Measurements from ENCODE around the gene ACSL5. TPM values are rescaled to one million over a fixed set of nuclear protein-coding genes. Genes with fewer than 3 reads are reported as not detected.

ACSL5 gene
- total and polyA plus RNA-seq, 2 donors (not counting 1 experiment from before 2014, with no cell fraction given), result 31.5 to 36.2 TPM

DNA sequence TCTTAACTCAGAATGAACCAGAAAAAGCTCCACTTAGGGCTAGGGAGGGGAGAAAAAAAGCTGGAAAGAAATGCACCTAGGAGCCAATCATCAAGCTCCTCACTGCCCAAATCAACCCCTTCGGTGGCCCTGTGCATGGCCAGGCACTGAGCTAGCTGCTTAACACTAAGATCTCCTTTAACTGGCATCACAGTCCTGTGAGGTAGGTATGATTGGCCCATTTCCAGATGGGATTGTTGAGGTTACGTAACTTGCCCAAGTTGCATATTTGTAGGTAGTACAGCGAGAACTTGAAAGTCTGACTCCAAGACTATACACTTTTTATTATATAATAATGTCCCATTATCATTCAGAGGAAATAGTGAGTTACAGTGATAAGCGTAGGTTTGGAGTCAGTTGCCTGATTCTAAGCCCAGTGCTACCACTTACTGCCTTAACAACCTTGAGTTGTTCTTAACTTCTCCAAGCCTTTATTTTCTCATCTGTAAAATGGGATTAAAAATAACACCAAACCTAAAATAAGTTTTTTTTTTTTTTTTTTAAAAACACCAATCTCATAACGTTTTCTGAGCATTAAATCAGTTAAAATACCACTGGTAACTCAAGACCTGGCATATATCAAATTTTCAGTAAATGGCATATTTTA, 37.2 kb upstream of the ACSL5 start:
- no peaks in the 10 kb centered on the region for H3K36me3 ChIP-seq (replicated peaks in 1 of 2; ENCODE audit: control extremely low read depth in 1 of 2, control insufficient read depth in 1 of 2, extremely low read depth in 1 of 2, insufficient read depth in 2 of 2, low read length in 1 of 2)
- no peaks in the 10 kb centered on the region for H3K9me3 ChIP-seq (ENCODE audit: control extremely low read depth in 1 of 3, control insufficient read depth in 2 of 3, insufficient read depth in 1 of 3, low read length in 2 of 3)
- H3K27me3 ChIP-seq (replicated peaks in 1 of 4; ENCODE audit: control extremely low read depth in 1 of 4, control insufficient read depth in 3 of 4, insufficient read depth in 4 of 4, low read length in 3 of 4), result no peaks in the 10 kb centered on the region
- no CpG with 5 or more reads among the region's 5 CpGs for WGBS (ENCODE audit: insufficient coverage)
- POLR2A ChIA-PET, result no interaction called here
- H3K9ac ChIP-seq (ENCODE audit: low read length), result no peak overlapping the region
- ATAC-seq (ENCODE audit: low read depth) (no peak), DNase-seq (no peak)
- no peaks in the 10 kb centered on the region for H3K79me2 ChIP-seq (ENCODE audit: control insufficient read depth, insufficient read depth, low read length)
- no peak overlapping the region for H3K4me2 ChIP-seq (replicated peaks; ENCODE audit: low read depth, low read length, poor library complexity, severe bottlenecking)
- no peaks in the 10 kb centered on the region for H3K4me1 ChIP-seq (ENCODE audit: control insufficient read depth in 2 of 2, insufficient read depth in 2 of 2, low read length in 2 of 2)
- Mint-ChIP-seq H3K27me3 (peaks cover 16% of the 10 kb centered on the region), H3K27ac (no peak overlapping the region), H3K9me3 (ENCODE audit: insufficient read depth) (no peaks in the 10 kb centered on the region), H3K4me1 (peaks cover 3% of the 10 kb centered on the region), H3K4me3 (no peak overlapping the region)
- CTCF ChIA-PET, result no interaction called here
- no peak overlapping the region for H3K4me3 ChIP-seq (ENCODE audit: control extremely low read depth in 1 of 5, extremely low read depth in 1 of 5, insufficient read depth in 1 of 5, low read depth in 2 of 5, low read length in 4 of 5)
- no peak overlapping the region for H2AFZ ChIP-seq (ENCODE audit: insufficient read depth, low read depth, low read length, poor library complexity, severe bottlenecking)
- intact Hi-C loops (cut with micrococcal nuclease), result no loop called here
- H3K27ac ChIP-seq (ENCODE audit: low read length in 2 of 2), result no peak overlapping the region
- no peaks in the 10 kb centered on the region for H4K20me1 ChIP-seq (ENCODE audit: control insufficient read depth, insufficient read depth, low read length, poor library complexity, severe bottlenecking)
- TF ChIP-seq CTCF (IDR thresholded peaks at IDR 0.05) (no peak), EZH2 (IDR thresholded peaks at IDR 0.05; ENCODE audit: borderline replicate concordance, insufficient read depth, low read depth, low read length, poor library complexity, severe bottlenecking) (no peak)

GRCh38 chr10:112338957-112339356, 35.0 kb upstream of the ACSL5 start:
- no peak overlapping the region for H3K4me3 ChIP-seq (ENCODE audit: control extremely low read depth in 1 of 5, extremely low read depth in 1 of 5, insufficient read depth in 1 of 5, low read depth in 2 of 5, low read length in 4 of 5)
- ATAC-seq (ENCODE audit: low read depth) (no peak), DNase-seq (no peak)
- H3K27me3 ChIP-seq (replicated peaks in 1 of 4; ENCODE audit: control extremely low read depth in 1 of 4, control insufficient read depth in 3 of 4, insufficient read depth in 4 of 4, low read length in 3 of 4), result no peaks in the 10 kb centered on the region
- H3K4me2 ChIP-seq (replicated peaks; ENCODE audit: low read depth, low read length, poor library complexity, severe bottlenecking), result no peak overlapping the region
- Mint-ChIP-seq H3K4me1 (peaks cover 3% of the 10 kb centered on the region), H3K4me3 (no peak overlapping the region), H3K9me3 (ENCODE audit: insufficient read depth) (no peaks in the 10 kb centered on the region), H3K27me3 (peaks cover 9% of the 10 kb centered on the region), H3K27ac (no peak overlapping the region)
- no peak overlapping the region for H3K27ac ChIP-seq (ENCODE audit: low read length in 2 of 2)
- WGBS (ENCODE audit: insufficient coverage), result 97% methylated on average over 3 of the region's 3 CpGs
- H3K79me2 ChIP-seq (ENCODE audit: control insufficient read depth, insufficient read depth, low read length), result no peaks in the 10 kb centered on the region
- H3K9me3 ChIP-seq (ENCODE audit: control extremely low read depth in 1 of 3, control insufficient read depth in 2 of 3, insufficient read depth in 1 of 3, low read length in 2 of 3), result no peaks in the 10 kb centered on the region
- H3K9ac ChIP-seq (ENCODE audit: low read length), result no peak overlapping the region
- no peaks in the 10 kb centered on the region for H4K20me1 ChIP-seq (ENCODE audit: control insufficient read depth, insufficient read depth, low read length, poor library complexity, severe bottlenecking)
- no peaks in the 10 kb centered on the region for H3K4me1 ChIP-seq (ENCODE audit: control insufficient read depth in 2 of 2, insufficient read depth in 2 of 2, low read length in 2 of 2)
- no peak overlapping the region for H2AFZ ChIP-seq (ENCODE audit: insufficient read depth, low read depth, low read length, poor library complexity, severe bottlenecking)
- ChIA-PET POLR2A (no interaction called here), CTCF (no interaction called here)
- intact Hi-C loops (cut with micrococcal nuclease), result no loop called here
- H3K36me3 ChIP-seq (replicated peaks in 1 of 2; ENCODE audit: control extremely low read depth in 1 of 2, control insufficient read depth in 1 of 2, extremely low read depth in 1 of 2, insufficient read depth in 2 of 2, low read length in 1 of 2), result no peaks in the 10 kb centered on the region
- TF ChIP-seq EZH2 (IDR thresholded peaks at IDR 0.05; ENCODE audit: borderline replicate concordance, insufficient read depth, low read depth, low read length, poor library complexity, severe bottlenecking), result no peak
- TF ChIP-seq CTCF (IDR thresholded peaks at IDR 0.05), result no peak

Measured in B cell (primary cell).